Caco-2 (cell line): ENCODE measurements around the gene CTXND1. TPM values are rescaled to one million over a fixed set of nuclear protein-coding genes. Genes with fewer than 3 reads are reported as not detected.
A peak's percentile ranks its signal among the peaks of the same experiment; 100 is the strongest.

Source experiments
- BruUV-seq: library from RNA; stranded (reverse); fragments of 400-500 nt; replicated peaks from 2 replicates; lab custom pipeline; 2021; lab: Mats Ljungman, UMichigan
- CTCF ChIA-PET: fragments of 300-600 bp; sonication (Branson Sonifier 250); formaldehyde crosslinking; loops from one replicate; lab custom pipeline; 2022; ENCODE audit warnings: antibody characterized with exemption; lab: Charles Lee
- POLR2A ChIA-PET: fragments of 300-600 bp; sonication (Branson Sonifier 250); formaldehyde crosslinking; loops from one replicate; lab custom pipeline; 2022; ENCODE audit warnings: antibody characterized with exemption; lab: Charles Lee
- DNase-seq, 2 experiments: peaks; one replicate each; pipeline versions ENCODE4 v3.0.0 to v3.0.0-alpha.2; 2020 to 2022
- H3K27me3 ChIP-seq: replicated peaks from 2 replicates; pipeline ENCODE4 v1.6.0; 2011; ENCODE audit warnings: low read length; ENCODE audit not compliant: control insufficient read depth, insufficient read depth
- H3K36me3 ChIP-seq: 2 replicates; pipeline ENCODE4 v1.5.1; 2011; ENCODE audit warnings: low read length; ENCODE audit not compliant: control insufficient read depth, insufficient read depth
- H3K4me1 ChIP-seq: fragments of 250-450 bp; sonication (Bioruptor Pico); 2 replicates; pipeline ENCODE4 v1.5.1; 2020; ENCODE audit warnings: mild to moderate bottlenecking
- H3K4me3 ChIP-seq: 2 replicates; pipeline ENCODE4 v1.5.1; 2011; ENCODE audit warnings: low read depth, mild to moderate bottlenecking, control low read depth, low read length
- H3K9me3 ChIP-seq: fragments of 250-450 bp; sonication (Bioruptor Pico); 2 replicates; pipeline ENCODE4 v1.5.1; 2020; ENCODE audit warnings: mild to moderate bottlenecking, moderate library complexity
- H3K27ac Mint-ChIP-seq: one replicate; pipeline ENCODE4 v1.8.0; 2022; ENCODE audit warnings: mixed read lengths; ENCODE audit not compliant: unreplicated experiment
- H3K27me3 Mint-ChIP-seq: one replicate; pipeline ENCODE4 v1.8.0; 2022; ENCODE audit warnings: mixed read lengths; ENCODE audit not compliant: insufficient read depth, unreplicated experiment
- H3K36me3 Mint-ChIP-seq: one replicate; pipeline ENCODE4 v1.8.0; 2022; ENCODE audit warnings: mild to moderate bottlenecking, mixed read lengths; ENCODE audit not compliant: insufficient read depth, unreplicated experiment
- H3K4me1 Mint-ChIP-seq: one replicate; pipeline ENCODE4 v1.8.0; 2022; ENCODE audit warnings: low read depth, mixed read lengths; ENCODE audit not compliant: unreplicated experiment
- H3K4me3 Mint-ChIP-seq: one replicate; pipeline ENCODE4 v1.8.0; 2022; ENCODE audit warnings: mild to moderate bottlenecking, moderate library complexity, mixed read lengths; ENCODE audit not compliant: unreplicated experiment
- H3K9me3 Mint-ChIP-seq: one replicate; pipeline ENCODE4 v1.8.0; 2022; ENCODE audit warnings: mixed read lengths; ENCODE audit not compliant: unreplicated experiment
- intact Hi-C: fragments of 100-400 bp; cut with micrococcal nuclease; formaldehyde crosslinking; loops from one replicate; pipeline ENCODE4 v1.10.0; 2022; ENCODE audit not compliant: unreplicated experiment
- total RNA-seq: library from RNA; stranded (reverse); gene quantifications from 2 replicates; pipeline ENCODE4 v1.2.3, GENCODE V29; 2022
- TF ChIP-seq, protein P1 (sequence below), 2 experiments: fragments of 200-600 bp in 1 of 2; IDR thresholded peaks; 1 replicate in 1 of 2; 2 replicates in 1 of 2; pipeline versions ENCODE4 v1.5.1 to v1.8.0; 2011 to 2022; ENCODE audit warnings: antibody characterized with exemption in 1 of 2, control low read depth in 1 of 2, inconsistent platforms in 1 of 2, low read depth in 1 of 2, low read length in 1 of 2, mild to moderate bottlenecking in 1 of 2, moderate library complexity in 1 of 2; ENCODE audit not compliant: insufficient read depth in 1 of 2, severe bottlenecking in 1 of 2, unreplicated experiment in 1 of 2

CTXND1 gene
- total RNA-seq, 1 experiment from 2014 or later: 0.05 TPM

DNA sequence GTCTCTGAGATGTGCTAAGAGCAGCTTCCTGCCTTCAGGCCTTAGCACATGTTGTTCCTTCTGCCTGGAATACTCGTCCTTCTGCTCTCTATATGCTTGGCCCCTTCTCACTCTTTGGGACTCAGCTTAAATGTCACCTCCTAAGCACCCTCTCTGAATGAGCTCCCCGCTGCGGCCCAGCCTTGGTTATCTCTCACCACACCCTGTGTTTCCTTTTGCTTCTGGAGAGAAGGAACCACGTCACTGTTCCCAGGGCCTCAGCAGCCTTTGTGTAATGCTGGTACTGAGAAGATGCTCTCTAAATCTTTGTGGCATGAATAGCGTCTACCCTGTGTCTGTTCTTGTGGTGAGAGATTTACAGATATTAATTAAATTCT, 97.0 kb downstream of the CTXND1 start:
- peaks cover 7% of the 10 kb centered on the region for H3K4me1 Mint-ChIP-seq
- POLR2A ChIA-PET: no interaction called here

DNA sequence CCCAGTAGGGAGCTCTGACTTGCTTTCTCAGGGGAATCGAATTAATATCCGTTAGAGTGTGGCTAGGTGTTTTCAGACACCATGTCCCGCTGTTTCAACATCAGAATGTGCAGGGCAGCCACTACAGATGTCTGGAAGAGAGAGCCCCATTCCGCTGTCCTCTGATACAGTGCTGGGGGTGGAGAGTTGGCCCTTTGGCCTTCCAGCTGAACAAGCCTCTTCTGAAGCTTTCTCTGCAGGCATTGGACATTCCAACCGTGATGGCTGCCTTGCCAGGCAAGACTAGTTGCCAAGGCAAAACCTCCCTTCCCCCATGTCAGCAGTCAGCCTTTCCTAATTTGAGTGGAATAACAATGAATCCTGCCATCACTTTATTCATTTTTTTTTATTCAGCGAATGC, 97.7 kb downstream of the CTXND1 start:
- H3K4me3 ChIP-seq: no peak overlapping the region
- intact Hi-C loops: loop anchor here (10.0 kb wide), 1 partner anchor 230 kb away; no protein-coding TSS in a partner anchor
- Mint-ChIP-seq H3K27me3 (peaks cover 3% of the 10 kb centered on the region), H3K4me3 (no peak overlapping the region), H3K36me3 (no peaks in the 10 kb centered on the region), H3K9me3 (no peaks in the 10 kb centered on the region), H3K27ac (no peak overlapping the region), H3K4me1 (peaks cover 7% of the 10 kb centered on the region)
- H3K9me3 ChIP-seq: no peaks in the 10 kb centered on the region
- BruUV-seq: no TSS peak
- TF ChIP-seq, protein P1, sequence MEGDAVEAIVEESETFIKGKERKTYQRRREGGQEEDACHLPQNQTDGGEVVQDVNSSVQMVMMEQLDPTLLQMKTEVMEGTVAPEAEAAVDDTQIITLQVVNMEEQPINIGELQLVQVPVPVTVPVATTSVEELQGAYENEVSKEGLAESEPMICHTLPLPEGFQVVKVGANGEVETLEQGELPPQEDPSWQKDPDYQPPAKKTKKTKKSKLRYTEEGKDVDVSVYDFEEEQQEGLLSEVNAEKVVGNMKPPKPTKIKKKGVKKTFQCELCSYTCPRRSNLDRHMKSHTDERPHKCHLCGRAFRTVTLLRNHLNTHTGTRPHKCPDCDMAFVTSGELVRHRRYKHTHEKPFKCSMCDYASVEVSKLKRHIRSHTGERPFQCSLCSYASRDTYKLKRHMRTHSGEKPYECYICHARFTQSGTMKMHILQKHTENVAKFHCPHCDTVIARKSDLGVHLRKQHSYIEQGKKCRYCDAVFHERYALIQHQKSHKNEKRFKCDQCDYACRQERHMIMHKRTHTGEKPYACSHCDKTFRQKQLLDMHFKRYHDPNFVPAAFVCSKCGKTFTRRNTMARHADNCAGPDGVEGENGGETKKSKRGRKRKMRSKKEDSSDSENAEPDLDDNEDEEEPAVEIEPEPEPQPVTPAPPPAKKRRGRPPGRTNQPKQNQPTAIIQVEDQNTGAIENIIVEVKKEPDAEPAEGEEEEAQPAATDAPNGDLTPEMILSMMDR (IDR thresholded peaks at IDR 0.05; ENCODE audit: insufficient read depth in 1 of 2, low read depth in 1 of 2, low read length in 1 of 2, severe bottlenecking in 1 of 2, unreplicated experiment in 1 of 2): no peak
- H3K4me1 ChIP-seq: peaks cover 9% of the 10 kb centered on the region; the same call in 1 of the 2 replicates
- ChIA-PET POLR2A (no interaction called here), CTCF (no interaction called here)
- DNase-seq: no peak
- no peaks in the 10 kb centered on the region for H3K36me3 ChIP-seq
- H3K27me3 ChIP-seq: no peaks in the 10 kb centered on the region

More for the DNA sequence above, 97.0 kb downstream of the CTXND1 start:
- no peaks in the 10 kb centered on the region for H3K27me3 ChIP-seq
- Mint-ChIP-seq H3K4me3 (peak overlapping the region; percentile 4), H3K27ac (no peak overlapping the region), H3K27me3 (peaks cover 3% of the 10 kb centered on the region), H3K9me3 (no peaks in the 10 kb centered on the region), H3K36me3 (no peaks in the 10 kb centered on the region)
- TF ChIP-seq, protein P1 (IDR thresholded peaks at IDR 0.05; ENCODE audit: insufficient read depth in 1 of 2, low read depth in 1 of 2, low read length in 1 of 2, severe bottlenecking in 1 of 2, unreplicated experiment in 1 of 2): no peak
- H3K4me1 ChIP-seq: peaks cover 9% of the 10 kb centered on the region; the same call in 1 of the 2 replicates
- H3K36me3 ChIP-seq: no peaks in the 10 kb centered on the region
- intact Hi-C loops: loop anchor here (10.0 kb wide), 1 partner anchor 230 kb away; no protein-coding TSS in a partner anchor
- DNase-seq: no peak
- no peak overlapping the region for H3K4me3 ChIP-seq
- H3K9me3 ChIP-seq: no peaks in the 10 kb centered on the region
- BruUV-seq: no TSS peak
- CTCF ChIA-PET: no interaction called here

DNA sequence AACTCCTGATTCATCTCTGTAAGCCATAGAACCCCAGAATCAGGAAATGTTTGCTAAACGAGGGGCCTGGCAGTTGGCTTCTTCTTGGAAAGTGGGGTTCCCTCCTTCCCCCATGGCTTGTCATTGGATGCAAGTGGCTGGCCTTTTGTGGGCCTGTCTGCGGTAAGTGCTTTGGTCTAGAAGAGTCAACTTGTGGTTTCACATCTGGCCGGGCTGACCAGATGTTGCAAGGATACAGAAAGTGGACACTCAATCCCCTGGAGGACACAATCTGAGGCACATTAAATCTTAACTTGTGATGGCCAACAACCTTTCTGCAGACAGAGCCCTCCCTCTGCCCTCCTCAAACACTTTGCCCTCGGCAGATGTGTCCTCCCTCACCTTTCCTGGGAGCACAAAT, 98.1 kb downstream of the CTXND1 start:
- DNase-seq: no peak
- ChIA-PET POLR2A (interaction anchor here (0.6 kb wide), 1 partner anchor 846 kb away, joined by 3 read pairs; no protein-coding TSS in a partner anchor), CTCF (no interaction called here)
- no peaks in the 10 kb centered on the region for H3K9me3 ChIP-seq
- no peak overlapping the region for H3K27ac Mint-ChIP-seq
- H3K36me3 Mint-ChIP-seq: no peaks in the 10 kb centered on the region
- peak overlapping the region; percentile 87 for H3K4me3 ChIP-seq
- no peaks in the 10 kb centered on the region for H3K36me3 ChIP-seq
- peaks cover 7% of the 10 kb centered on the region for H3K4me1 Mint-ChIP-seq
- no TSS peak for BruUV-seq
- TF ChIP-seq, protein P1 (IDR thresholded peaks at IDR 0.05; ENCODE audit: insufficient read depth in 1 of 2, low read depth in 1 of 2, low read length in 1 of 2, severe bottlenecking in 1 of 2, unreplicated experiment in 1 of 2): no peak
- intact Hi-C loops: loop anchor here (10.0 kb wide), 1 partner anchor 229 kb away; no protein-coding TSS in a partner anchor
- H3K27me3 Mint-ChIP-seq: peaks cover 3% of the 10 kb centered on the region
- H3K9me3 Mint-ChIP-seq: no peaks in the 10 kb centered on the region
- H3K27me3 ChIP-seq: no peaks in the 10 kb centered on the region
- peaks cover 9% of the 10 kb centered on the region; the same call in 1 of the 2 replicates for H3K4me1 ChIP-seq
- peak overlapping the region; percentile 84 for H3K4me3 Mint-ChIP-seq
